AG09309 (cell line): ENCODE data around the gene ADAM23.
A peak's percentile ranks its signal among the peaks of the same experiment; 100 is the strongest.

ENCODE experiments used
- DNase-seq: peaks from one replicate; pipeline ENCODE4 v3.0.0-alpha.2; 2010; ENCODE audit warnings: low read depth
- H3K4me3 ChIP-seq: 2 replicates; pipeline ENCODE4 v1.5.1; 2011; ENCODE audit warnings: mild to moderate bottlenecking, low read depth, low read length, moderate library complexity; ENCODE audit not compliant: control insufficient read depth
- CTCF ChIP-seq: IDR thresholded peaks from 2 replicates; pipeline ENCODE4 v1.5.1; 2011; ENCODE audit warnings: mild to moderate bottlenecking, low read depth, low read length, inconsistent platforms; ENCODE audit not compliant: insufficient read depth, control insufficient read depth; ENCODE audit errors: missing control alignments

Gene ADAM23

GRCh38 chr2:206540757-206541156 lies 97.4 kb downstream of the ADAM23 start:
- no peak for DNase-seq
- no peak for TF ChIP-seq CTCF
- H3K4me3 ChIP-seq: no peak overlapping the region

GRCh38 chr2:206543073-206543472 lies 99.7 kb downstream of the ADAM23 start:
- no peak for DNase-seq
- TF ChIP-seq CTCF: no peak
- no peak overlapping the region for H3K4me3 ChIP-seq

GRCh38 chr2:206548383-206548782 lies 105.1 kb downstream of the ADAM23 start:
- no peak overlapping the region for H3K4me3 ChIP-seq
- DNase-seq: no peak
- TF ChIP-seq CTCF: no peak

- no peak for TF ChIP-seq CTCF
- DNase-seq: no peak
- no peak overlapping the region for H3K4me3 ChIP-seq
Observed at GRCh38 chr2:206555721-206556120, 112.4 kb downstream of the ADAM23 start.

GRCh38 chr2:206556357-206556949 lies 113.1 kb downstream of the ADAM23 start:
- no peak overlapping the region for H3K4me3 ChIP-seq
- no peak for DNase-seq
- TF ChIP-seq CTCF: peak; percentile 46

GRCh38 chr2:206557321-206557720 lies 114.0 kb downstream of the ADAM23 start:
- DNase-seq: no peak
- H3K4me3 ChIP-seq: no peak overlapping the region
- no peak for TF ChIP-seq CTCF

- no peak overlapping the region for H3K4me3 ChIP-seq
- DNase-seq: peak; percentile 35
- no peak for TF ChIP-seq CTCF
Observed at GRCh38 chr2:206558492-206558891, 115.2 kb downstream of the ADAM23 start.
